ENCODE results near the gene CXCL14. TPM values are rescaled to one million over a fixed set of nuclear protein-coding genes. Genes with fewer than 3 reads are reported as not detected.

The CXCL14 gene
- total and polyA plus RNA-seq, 2 of the 13 experiments (the other 11 are each of a cell fraction or from before 2014, with no cell fraction given), result not detected

- FAIRE-seq (peak; percentile 67), DNase-seq (ENCODE audit: low spot score) (peak; percentile 27), ATAC-seq (peak; percentile 84)
- Histone ChIP-seq H2AFZ (ENCODE audit: low read length) (no peak overlapping the region), H3K27ac (ENCODE audit: extremely low read length, insufficient read depth, low read length) (no peak overlapping the region), H3K9me3 (ENCODE audit: low read length) (no peaks in the 10 kb centered on the region), H3K36me3 (replicated peaks in 1 of 2; ENCODE audit: control insufficient read depth in 1 of 2, insufficient read depth in 2 of 2, low read length in 2 of 2) (no peaks in the 10 kb centered on the region), H3K4me3 (replicated peaks in 1 of 3; ENCODE audit: insufficient read depth in 1 of 3, low read depth in 2 of 3, low read length in 3 of 3) (no peak overlapping the region), H3K79me2 (ENCODE audit: insufficient read depth, low read length) (no peaks in the 10 kb centered on the region), H3K27me3 (ENCODE audit: control insufficient read depth in 1 of 2, insufficient read depth in 2 of 2, low read length in 2 of 2) (peaks cover 2 to 7% of the 10 kb centered on the region in 2 experiments; a peak in 4 of 5 replicates), H3K9ac (ENCODE audit: insufficient read depth, low read depth, low read length) (no peak overlapping the region), H3K4me1 (ENCODE audit: insufficient read depth, low read length) (no peaks in the 10 kb centered on the region), H3K4me2 (ENCODE audit: low read depth, low read length) (no peak overlapping the region), H4K20me1 (ENCODE audit: insufficient read depth, low read length) (no peaks in the 10 kb centered on the region)
- WGBS (ENCODE audit: low lambda C conversion rate), result 3% methylated on average over 8 of the region's 10 CpGs
- intact Hi-C loops (cut with micrococcal nuclease; ENCODE audit: unreplicated experiment), result no loop called here
- ChIA-PET POLR2A (no interaction called here), CTCF (ENCODE audit: low intra/inter-chr PET ratio, low total read pairs) (interaction anchor here (0.8 kb wide), 1 partner anchor 107 kb away, joined by 7 read pairs; no protein-coding TSS in a partner anchor)
- no TSS peak for BruUV-seq (replicated peaks)
- in situ Hi-C loops (cut with HindIII; ENCODE audit: extremely low pct_ligation_motif_present, low pct_unique_long_range_greater_than_20kb), result loop anchor here (10.0 to 25.0 kb wide), 2 partner anchors 155 to 542 kb away; no protein-coding TSS in a partner anchor
- no peak for TF ChIP-seq ZNF577 (CRISPR knock-in tag; IDR thresholded peaks at IDR 0.05; ENCODE audit: borderline replicate concordance, low read depth)
- TF ChIP-seq RAD21 (CRISPR knock-in tag; IDR thresholded peaks at IDR 0.05), result 0 out of 2 replicates have a peak, but pooled peaks have one; percentile 13
- no peak for TF ChIP-seq ZNF235 (CRISPR knock-in tag; IDR thresholded peaks at IDR 0.05; ENCODE audit: borderline replicate concordance)
- no peak for TF ChIP-seq MEF2D (CRISPR knock-in tag; IDR thresholded peaks at IDR 0.05)
- TF ChIP-seq STAG1 (CRISPR knock-in tag; IDR thresholded peaks at IDR 0.05), result peak; percentile 23; the same call in 1 of the 2 replicates
- no peak for TF ChIP-seq DMAP1 (CRISPR knock-in tag; IDR thresholded peaks at IDR 0.05)
- TF ChIP-seq XRCC5 (optimal IDR thresholded peaks at IDR 0.05; ENCODE audit: low read length), result peak; percentile 18
- TF ChIP-seq ZNF616 (CRISPR knock-in tag; IDR thresholded peaks at IDR 0.05; ENCODE audit: low read depth), result no peak
- no peak for TF ChIP-seq CBX1 (IDR thresholded peaks at IDR 0.05; ENCODE audit: low read depth)
- no peak for TF ChIP-seq NFE2L1 (CRISPR knock-in tag; IDR thresholded peaks at IDR 0.05; ENCODE audit: borderline replicate concordance)
- peak; percentile 61 for TF ChIP-seq CTCF (CRISPR knock-in tag; IDR thresholded peaks at IDR 0.05)
- TF ChIP-seq SMC3 (IDR thresholded peaks at IDR 0.05; ENCODE audit: low read length), result 0 out of 2 replicates have a peak, but pooled peaks have one; percentile 31
- no peak for TF ChIP-seq PAX8 (CRISPR knock-in tag; IDR thresholded peaks at IDR 0.05; ENCODE audit: borderline replicate concordance)
- no peak for TF ChIP-seq HDAC2 (CRISPR knock-in tag; IDR thresholded peaks at IDR 0.05)
- TF ChIP-seq MNT (IDR thresholded peaks at IDR 0.05), result 0 out of 2 replicates have a peak, but pooled peaks have one; percentile 22
- no peak for TF ChIP-seq NBN (conservative IDR thresholded peaks at IDR 0.05)
- TF ChIP-seq TRAFD1 (CRISPR knock-in tag; IDR thresholded peaks at IDR 0.05; ENCODE audit: borderline replicate concordance), result no peak
- TF ChIP-seq JUNB (CRISPR knock-in tag; IDR thresholded peaks at IDR 0.05; ENCODE audit: borderline replicate concordance), result no peak
Observed at GRCh38 chr5:135569755-135570452, 8.9 kb downstream of the CXCL14 start.

Measured in HepG2 (cell line).